Neural crest cell (in vitro differentiated cells): ENCODE measurements around the gene CAPZA2. TPM values are rescaled to one million over a fixed set of nuclear protein-coding genes. Genes with fewer than 3 reads are reported as not detected.

ENCODE experiments used
- DNase-seq: peaks from one replicate; pipeline ENCODE4 v3.0.0; 2021; ENCODE audit warnings: low read depth, mixed read lengths, low spot score
- H3K27ac Mint-ChIP-seq: one replicate; pipeline ENCODE4 v1.8.0; 2021; ENCODE audit warnings: mild to moderate bottlenecking, mixed read lengths; ENCODE audit not compliant: unreplicated experiment
- H3K27me3 Mint-ChIP-seq: 2 replicates; pipeline ENCODE4 v1.8.0; 2021; ENCODE audit warnings: low read depth, mild to moderate bottlenecking, mixed read lengths
- H3K36me3 Mint-ChIP-seq: 2 replicates; pipeline ENCODE4 v1.8.0; 2021; ENCODE audit warnings: low read depth, mild to moderate bottlenecking, mixed read lengths
- H3K4me1 Mint-ChIP-seq: 2 replicates; pipeline ENCODE4 v1.8.0; 2021; ENCODE audit warnings: mixed read lengths
- H3K4me3 Mint-ChIP-seq: one replicate; pipeline ENCODE4 v1.8.0; 2021; ENCODE audit warnings: mild to moderate bottlenecking, mixed read lengths
- H3K9me3 Mint-ChIP-seq: 2 replicates; pipeline ENCODE4 v1.8.0; 2021; ENCODE audit warnings: mixed read lengths
- CTCF ChIP-seq: fragments of 200-600 bp; sonication (generic); conservative IDR thresholded peaks from 2 replicates; pipeline ENCODE4 v1.5.0; 2021; ENCODE audit warnings: antibody characterized with exemption, mild to moderate bottlenecking
- total RNA-seq: library from RNA; stranded (reverse); gene quantifications from 2 replicates; pipeline ENCODE4 v1.2.1, GENCODE V29; 2021

The CAPZA2 gene
- total RNA-seq, 1 donor from 2014 or later, result 115 TPM

GRCh38 chr7:116842371-116842770 is 20.0 kb upstream of the CAPZA2 start:
- no peak overlapping the region for H3K4me3 Mint-ChIP-seq
- no peaks in the 10 kb centered on the region for H3K36me3 Mint-ChIP-seq
- no peaks in the 10 kb centered on the region for H3K4me1 Mint-ChIP-seq
- H3K27ac Mint-ChIP-seq, result no peak overlapping the region
- DNase-seq, result no peak
- H3K9me3 Mint-ChIP-seq, result no peaks in the 10 kb centered on the region
- no peak for TF ChIP-seq CTCF
- H3K27me3 Mint-ChIP-seq, result peaks cover 5% of the 10 kb centered on the region

GRCh38 chr7:116843378-116843777 is 19.0 kb upstream of the CAPZA2 start:
- DNase-seq, result no peak
- H3K4me1 Mint-ChIP-seq, result no peaks in the 10 kb centered on the region
- no peaks in the 10 kb centered on the region for H3K36me3 Mint-ChIP-seq
- no peaks in the 10 kb centered on the region for H3K9me3 Mint-ChIP-seq
- H3K4me3 Mint-ChIP-seq, result no peak overlapping the region
- no peak overlapping the region for H3K27ac Mint-ChIP-seq
- peaks cover 5% of the 10 kb centered on the region for H3K27me3 Mint-ChIP-seq
- no peak for TF ChIP-seq CTCF

GRCh38 chr7:116851175-116851574 is 11.2 kb upstream of the CAPZA2 start:
- Mint-ChIP-seq H3K4me1 (peaks cover 12% of the 10 kb centered on the region), H3K27ac (no peak overlapping the region), H3K9me3 (peaks cover 3% of the 10 kb centered on the region), H3K36me3 (no peaks in the 10 kb centered on the region), H3K27me3 (peaks cover 6% of the 10 kb centered on the region), H3K4me3 (no peak overlapping the region)
- no peak for DNase-seq
- TF ChIP-seq CTCF, result no peak

- no peak overlapping the region for H3K4me3 Mint-ChIP-seq
- H3K9me3 Mint-ChIP-seq, result peaks cover 3% of the 10 kb centered on the region
- peaks cover 6% of the 10 kb centered on the region for H3K27me3 Mint-ChIP-seq
- no peaks in the 10 kb centered on the region for H3K36me3 Mint-ChIP-seq
- peaks cover 12% of the 10 kb centered on the region for H3K4me1 Mint-ChIP-seq
- no peak for TF ChIP-seq CTCF
- DNase-seq, result no peak
- H3K27ac Mint-ChIP-seq, result no peak overlapping the region
These were observed 10.7 kb upstream of the CAPZA2 start for GRCh38 chr7:116851671-116852070.

- DNase-seq, result no peak
- Mint-ChIP-seq H3K4me3 (no peak overlapping the region), H3K9me3 (peaks cover 3% of the 10 kb centered on the region), H3K36me3 (no peaks in the 10 kb centered on the region), H3K27ac (no peak overlapping the region), H3K27me3 (peaks cover 9% of the 10 kb centered on the region), H3K4me1 (peaks cover 12% of the 10 kb centered on the region)
- TF ChIP-seq CTCF, result no peak
These were observed 8.3 kb upstream of the CAPZA2 start for GRCh38 chr7:116854132-116854531.

GRCh38 chr7:116857052-116857451 is 5.3 kb upstream of the CAPZA2 start:
- Mint-ChIP-seq H3K27ac (no peak overlapping the region), H3K4me1 (peaks cover 15% of the 10 kb centered on the region)
- no peak for TF ChIP-seq CTCF

More at GRCh38 chr7:116857052-116857451, 5.3 kb upstream of the CAPZA2 start:
- Mint-ChIP-seq H3K27me3 (peaks cover 3% of the 10 kb centered on the region), H3K9me3 (no peaks in the 10 kb centered on the region), H3K36me3 (no peaks in the 10 kb centered on the region), H3K4me3 (no peak overlapping the region)
- no peak for DNase-seq
